HT-29 (cell line): ENCODE measurements around the gene SMURF2. TPM values are rescaled to one million over a fixed set of nuclear protein-coding genes. Genes with fewer than 3 reads are reported as not detected.
A peak's percentile ranks its signal among the peaks of the same experiment; 100 is the strongest.
"Not testable (repeated sequence)": the region's sequence is repeated elsewhere in the genome, so short reads cannot be mapped to it uniquely, and the experiment has no call there.

Experiments used
- DNase-seq: peaks from one replicate; pipeline ENCODE4 v3.0.0-alpha.2; 2015; ENCODE audit warnings: low spot score
- total RNA-seq: library from RNA; depleted of rRNA; stranded (reverse); fragments of >200 nt; shearing (Covaris generic); gene quantifications from 2 replicates; pipeline ENCODE4 v1.2.3, GENCODE V29; 2014

The SMURF2 gene
- total RNA-seq, 1 experiment from 2014 or later = 10.7 TPM

- DNase-seq = not testable (repeated sequence)
Observed at GRCh38 chr17:64667807-64668721, 6.0 kb upstream of the SMURF2 start.

- not testable (repeated sequence) for DNase-seq
Observed at GRCh38 chr17:64664299-64664981, 2.3 kb upstream of the SMURF2 start.

- not testable (repeated sequence) for DNase-seq
Observed at GRCh38 chr17:64663836-64664235, 1.7 kb upstream of the SMURF2 start.

GRCh38 chr17:64662774-64663367 lies 764 bp upstream of the SMURF2 start:
- peak; percentile 67 for DNase-seq

- DNase-seq = no peak
Observed at GRCh38 chr17:64661726-64661975, 456 bp downstream of the SMURF2 start.

GRCh38 chr17:64660978-64661725 lies 955 bp downstream of the SMURF2 start:
- DNase-seq = peak; percentile 52

GRCh38 chr17:64660195-64660977 lies 1.7 kb downstream of the SMURF2 start:
- DNase-seq = peak; percentile 57

GRCh38 chr17:64658931-64659330 lies 3.2 kb downstream of the SMURF2 start:
- no peak for DNase-seq

GRCh38 chr17:64657610-64658125 lies 4.4 kb downstream of the SMURF2 start:
- DNase-seq = no peak

GRCh38 chr17:64655704-64656103 lies 6.4 kb downstream of the SMURF2 start:
- DNase-seq = no peak

- no peak for DNase-seq
Observed at GRCh38 chr17:64653985-64654355, 8.1 kb downstream of the SMURF2 start.

- no peak for DNase-seq
Observed at GRCh38 chr17:64653325-64653984, 8.7 kb downstream of the SMURF2 start.

- no peak for DNase-seq
Observed at GRCh38 chr17:64651889-64652288, 10.2 kb downstream of the SMURF2 start.

- DNase-seq = no peak
Observed at GRCh38 chr17:64648234-64648633, 13.9 kb downstream of the SMURF2 start.

GRCh38 chr17:64647817-64648216 lies 14.3 kb downstream of the SMURF2 start:
- DNase-seq = no peak

GRCh38 chr17:64639516-64639915 lies 22.6 kb downstream of the SMURF2 start:
- no peak for DNase-seq

- no peak for DNase-seq
Observed at GRCh38 chr17:64638552-64639203, 23.4 kb downstream of the SMURF2 start.

- no peak for DNase-seq
Observed at GRCh38 chr17:64635647-64636305, 26.3 kb downstream of the SMURF2 start.

GRCh38 chr17:64634218-64634617 lies 27.9 kb downstream of the SMURF2 start:
- DNase-seq = no peak
